ENCODE results near the gene MAP2K4. TPM values are rescaled to one million over a fixed set of nuclear protein-coding genes. Genes with fewer than 3 reads are reported as not detected.
"Not testable (repeated sequence)": the region's sequence is repeated elsewhere in the genome, so short reads cannot be mapped to it uniquely, and the experiment has no call there.

The MAP2K4 gene
- 62.0 and 64.2 TPM in 2 replicates for total RNA-seq
- long read RNA-seq, partial matches to known transcripts: 21 of 30 reads
- long read RNA-seq, other reads (novel, unspliced or antisense): 8 of 30 reads

DNA sequence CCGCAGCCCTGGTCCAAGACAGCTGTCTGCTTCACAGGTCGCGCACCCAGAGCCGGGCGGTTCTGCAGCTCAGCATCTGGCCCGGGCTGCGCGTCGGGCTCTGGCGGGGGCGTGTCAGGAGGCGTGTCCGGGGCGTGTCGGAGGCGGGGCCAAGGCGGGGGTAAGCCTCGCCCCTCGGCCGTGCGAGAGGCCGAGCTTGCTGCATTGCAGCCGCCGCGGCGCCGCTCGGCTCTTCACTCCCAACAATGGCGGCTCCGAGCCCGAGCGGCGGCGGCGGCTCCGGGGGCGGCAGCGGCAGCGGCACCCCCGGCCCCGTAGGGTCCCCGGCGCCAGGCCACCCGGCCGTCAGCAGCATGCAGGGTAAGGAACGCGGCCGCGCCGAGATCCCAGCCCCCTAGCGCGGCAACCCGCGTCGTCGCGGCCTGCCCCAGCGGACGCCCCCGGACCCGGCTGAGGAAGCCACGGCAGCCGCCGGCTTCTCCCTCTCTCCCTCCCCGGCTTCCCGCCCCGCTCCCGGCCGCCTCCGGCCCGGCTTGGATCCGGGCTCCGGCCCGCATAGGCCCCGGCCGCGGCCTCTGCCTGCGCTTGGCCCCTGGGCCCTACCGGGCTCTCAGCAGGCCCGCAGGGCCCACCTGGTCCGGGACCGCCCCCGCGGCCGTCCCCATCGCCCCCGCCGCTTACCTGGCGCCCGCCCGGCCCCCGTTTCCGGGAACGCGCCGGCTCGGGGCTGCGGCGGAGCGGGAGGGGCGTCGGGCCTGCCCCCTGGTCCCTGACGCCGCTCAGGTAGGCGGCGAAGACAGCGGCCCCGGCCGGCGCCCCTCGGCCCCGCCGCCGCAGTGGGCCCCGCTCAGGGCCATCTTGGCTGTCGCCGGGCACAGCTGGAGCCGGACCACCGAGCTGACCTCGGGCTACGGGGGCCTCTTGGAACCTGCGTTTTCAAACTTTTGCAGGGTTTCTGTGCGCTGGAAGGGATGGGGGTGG lies at the start of gene MAP2K4:
Gene MAP2K4 (plus strand): TSS at position 236 of the 981 bp plus-strand sequence. CDS start 10 bp downstream, at position 246.
- peak within 1 kb of the TSS; percentile 83 for H3K4me3 Mint-ChIP-seq (ENCODE audit: low read depth)

GRCh38 chr17:11972741-11973140 lies 47.9 kb upstream of the MAP2K4 start:
- not testable (repeated sequence) for H3K36me3 Mint-ChIP-seq (ENCODE audit: insufficient read depth); H3K4me3 Mint-ChIP-seq (ENCODE audit: low read depth); DNase-seq (ENCODE audit: low spot score, unreplicated experiment); H3K9me3 Mint-ChIP-seq (ENCODE audit: low read depth); H3K27ac Mint-ChIP-seq
- peaks cover 12% of the 10 kb centered on the region for H3K4me1 Mint-ChIP-seq (ENCODE audit: low read depth)
- peaks cover 13% of the 10 kb centered on the region for H3K27me3 Mint-ChIP-seq

More for the DNA sequence above, at the start of gene MAP2K4:
- Mint-ChIP-seq H3K27me3 (peaks cover 11% of the 10 kb centered on the region), H3K27ac (peak within 1 kb of the TSS; percentile 95), H3K4me1 (ENCODE audit: low read depth) (peaks cover 26% of the 10 kb centered on the region), H3K9me3 (ENCODE audit: low read depth) (no peaks in the 10 kb centered on the region), H3K36me3 (ENCODE audit: insufficient read depth) (no peaks in the 10 kb centered on the region)
- peak; percentile 92 for DNase-seq (ENCODE audit: low spot score, unreplicated experiment)
- TF ChIP-seq CTCF (IDR thresholded peaks at IDR 0.05; ENCODE audit: unreplicated experiment): no peak

- no peak overlapping the region for H3K27ac Mint-ChIP-seq
- no peak for TF ChIP-seq CTCF (IDR thresholded peaks at IDR 0.05; ENCODE audit: unreplicated experiment)
- H3K4me1 Mint-ChIP-seq (ENCODE audit: low read depth): peaks cover 9% of the 10 kb centered on the region
- H3K9me3 Mint-ChIP-seq (ENCODE audit: low read depth): no peaks in the 10 kb centered on the region
- H3K27me3 Mint-ChIP-seq: no peaks in the 10 kb centered on the region
- DNase-seq (ENCODE audit: low spot score, unreplicated experiment): no peak
- peaks cover 21% of the 10 kb centered on the region for H3K36me3 Mint-ChIP-seq (ENCODE audit: insufficient read depth)
- H3K4me3 Mint-ChIP-seq (ENCODE audit: low read depth): no peak overlapping the region
These were observed 40.9 kb upstream of the MAP2K4 start for GRCh38 chr17:11979795-11980194.

GRCh38 chr17:11980813-11981212 lies 39.9 kb upstream of the MAP2K4 start:
- Mint-ChIP-seq H3K4me3 (ENCODE audit: low read depth) (no peak overlapping the region), H3K27ac (no peak overlapping the region), H3K36me3 (ENCODE audit: insufficient read depth) (peaks cover 21% of the 10 kb centered on the region), H3K4me1 (ENCODE audit: low read depth) (peaks cover 6% of the 10 kb centered on the region), H3K27me3 (no peaks in the 10 kb centered on the region), H3K9me3 (ENCODE audit: low read depth) (no peaks in the 10 kb centered on the region)
- DNase-seq (ENCODE audit: low spot score, unreplicated experiment): no peak
- TF ChIP-seq CTCF (IDR thresholded peaks at IDR 0.05; ENCODE audit: unreplicated experiment): peak; percentile 41

DNA sequence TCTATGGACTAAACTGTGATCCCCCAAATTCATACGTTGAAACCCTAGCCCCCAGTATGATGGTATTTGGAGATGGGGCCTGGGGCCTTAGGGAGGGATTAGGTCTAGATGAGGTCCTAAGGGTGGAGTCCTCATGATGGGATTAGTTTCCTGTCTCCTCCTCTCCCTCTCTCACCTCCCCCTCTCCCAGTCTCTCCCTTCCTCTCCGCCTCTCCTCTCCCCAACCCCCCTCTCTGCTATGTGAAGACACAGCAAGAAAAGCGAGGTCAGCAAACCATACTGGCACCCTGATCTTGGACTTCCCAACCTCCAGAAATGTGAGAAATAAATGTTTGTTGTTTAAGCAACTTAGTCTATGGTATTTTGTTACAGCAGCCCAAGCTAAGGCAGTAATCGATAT lies 38.8 kb upstream of the MAP2K4 start:
- H3K27me3 Mint-ChIP-seq: no peaks in the 10 kb centered on the region
- H3K9me3 Mint-ChIP-seq (ENCODE audit: low read depth): no peaks in the 10 kb centered on the region
- H3K36me3 Mint-ChIP-seq (ENCODE audit: insufficient read depth): peaks cover 21% of the 10 kb centered on the region
- H3K4me3 Mint-ChIP-seq (ENCODE audit: low read depth): no peak overlapping the region
- no peak for TF ChIP-seq CTCF (IDR thresholded peaks at IDR 0.05; ENCODE audit: unreplicated experiment)
- H3K4me1 Mint-ChIP-seq (ENCODE audit: low read depth): peaks cover 2% of the 10 kb centered on the region
- no peak overlapping the region for H3K27ac Mint-ChIP-seq
- no peak for DNase-seq (ENCODE audit: low spot score, unreplicated experiment)
